NCI-H524 (cell line): Measurements from ENCODE around the gene GPC3.
A peak's percentile ranks its signal among the peaks of the same experiment; 100 is the strongest.

Experiments
- DNase-seq, 2 experiments: peaks; one replicate each; lab custom pipeline; 2025; lab: John Stamatoyannopoulos, UW

GPC3 gene

DNA sequence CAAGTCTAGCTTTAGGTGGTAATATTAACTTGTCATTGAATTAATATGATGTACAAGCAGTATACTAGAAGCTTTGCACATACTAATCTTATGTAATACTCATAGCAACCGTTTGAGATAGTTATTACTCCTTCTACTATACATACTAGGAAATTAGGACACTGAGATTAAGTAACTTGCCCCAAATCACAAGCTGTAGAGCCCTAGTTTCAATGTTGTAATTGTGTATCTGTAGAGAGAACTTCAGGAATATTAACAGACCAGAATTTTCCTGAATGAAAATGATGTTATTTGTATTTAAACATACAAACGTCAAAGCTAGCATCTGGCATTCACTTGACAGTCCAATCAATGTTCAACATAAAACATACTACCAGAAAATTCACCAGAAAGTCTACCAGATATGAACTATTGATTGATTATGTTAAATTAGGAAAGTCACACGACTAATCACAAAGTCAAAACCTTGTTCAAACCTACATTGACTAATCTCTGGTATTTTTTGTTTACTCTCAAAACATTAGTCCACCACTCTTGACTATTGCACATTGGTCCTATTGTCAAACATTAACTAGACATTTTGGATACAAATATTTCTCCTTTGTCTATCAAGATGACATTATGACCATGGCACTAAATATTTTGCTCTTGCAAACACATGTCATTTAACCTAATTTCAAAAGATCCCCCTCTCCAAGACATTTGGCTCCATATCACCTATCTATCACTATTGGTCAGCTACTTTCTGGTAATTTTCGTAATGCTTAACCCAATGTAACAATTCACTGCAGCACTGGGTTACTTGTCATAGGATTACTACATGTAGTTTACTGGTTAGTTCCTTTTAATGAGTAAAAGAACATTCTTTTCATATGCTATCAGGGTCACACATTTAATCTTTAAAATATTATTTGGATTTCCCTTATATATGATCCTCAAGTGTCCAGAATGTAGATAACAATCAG lies 100.7 kb downstream of the GPC3 start:
- no peak for DNase-seq

DNA sequence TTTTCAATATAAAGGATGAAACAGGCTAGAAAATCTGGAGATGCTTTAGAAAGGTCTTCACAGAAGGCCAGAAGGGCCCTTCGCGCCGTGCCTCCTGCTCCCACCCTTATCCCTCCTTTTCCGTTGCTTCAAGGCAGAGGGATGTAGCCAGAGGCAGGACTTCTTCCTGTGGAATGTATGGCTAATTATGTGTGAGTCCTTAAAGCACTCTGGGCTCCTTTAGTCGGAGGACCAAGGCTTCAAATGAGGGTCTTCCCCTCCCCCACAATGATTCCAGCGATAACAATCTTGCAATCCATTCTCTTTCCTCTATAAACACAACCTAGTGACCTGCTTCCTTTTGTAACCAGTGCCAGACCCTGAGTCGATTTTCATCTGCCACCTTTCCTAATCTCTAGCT lies 103.5 kb downstream of the GPC3 start:
- no peak for DNase-seq

DNA sequence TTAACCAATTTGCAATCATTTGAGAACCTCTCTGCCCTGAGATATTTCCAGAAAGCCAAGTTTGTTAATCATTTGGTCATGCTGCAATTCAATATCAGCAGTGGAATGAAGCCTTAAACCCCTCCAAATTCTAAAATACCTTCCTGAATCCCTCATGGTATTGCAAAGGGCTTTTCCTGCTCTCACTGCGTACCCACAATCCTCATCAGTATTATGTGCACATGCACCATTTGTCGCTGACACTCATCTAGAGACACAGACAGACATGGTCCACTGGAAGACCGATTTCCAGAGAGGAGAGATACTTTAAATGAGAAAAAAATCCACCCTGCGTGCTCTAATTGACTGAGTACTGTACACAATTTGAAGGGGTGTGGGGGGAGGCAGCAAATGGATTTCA lies 104.4 kb downstream of the GPC3 start:
- no peak for DNase-seq

DNA sequence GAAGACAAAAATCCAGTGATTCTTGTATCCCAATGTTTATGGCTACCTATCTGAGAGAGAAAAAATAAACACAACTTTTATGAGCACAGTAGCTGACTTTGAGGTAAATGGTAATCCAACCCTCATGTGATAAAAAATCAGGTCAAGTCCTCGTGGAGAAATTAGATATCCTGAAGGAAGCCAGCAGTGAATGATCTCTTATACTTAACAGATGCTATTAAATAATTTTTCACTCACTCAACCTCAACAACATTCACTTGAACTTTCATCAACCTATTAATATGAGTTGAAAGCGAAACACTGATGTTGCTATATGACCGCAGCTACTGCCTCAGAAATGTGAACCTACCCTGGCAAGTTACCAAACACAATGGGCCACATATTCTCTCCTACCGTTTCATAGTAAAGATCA lies 105.4 kb downstream of the GPC3 start:
- peak; percentile 39 to 81 for DNase-seq

DNA sequence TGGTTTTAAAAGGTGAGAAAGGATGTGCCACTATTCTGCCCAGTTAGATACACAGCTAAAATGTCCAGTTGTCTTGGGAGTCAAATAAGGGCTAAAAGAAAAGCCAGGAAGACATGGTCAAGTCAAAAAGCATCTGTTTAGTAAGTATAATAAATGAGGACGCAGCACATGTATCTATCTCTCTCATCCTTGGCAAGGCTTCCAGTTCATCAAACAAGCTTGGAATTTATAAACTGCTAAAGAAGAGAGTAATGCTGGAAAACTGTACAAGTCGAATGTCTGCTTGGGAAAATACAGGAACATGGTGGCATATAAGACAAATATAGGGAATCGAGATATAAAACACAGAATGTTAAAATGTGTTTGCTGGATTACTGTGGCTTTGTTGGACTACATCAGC lies 106.7 kb downstream of the GPC3 start:
- no peak for DNase-seq

DNA sequence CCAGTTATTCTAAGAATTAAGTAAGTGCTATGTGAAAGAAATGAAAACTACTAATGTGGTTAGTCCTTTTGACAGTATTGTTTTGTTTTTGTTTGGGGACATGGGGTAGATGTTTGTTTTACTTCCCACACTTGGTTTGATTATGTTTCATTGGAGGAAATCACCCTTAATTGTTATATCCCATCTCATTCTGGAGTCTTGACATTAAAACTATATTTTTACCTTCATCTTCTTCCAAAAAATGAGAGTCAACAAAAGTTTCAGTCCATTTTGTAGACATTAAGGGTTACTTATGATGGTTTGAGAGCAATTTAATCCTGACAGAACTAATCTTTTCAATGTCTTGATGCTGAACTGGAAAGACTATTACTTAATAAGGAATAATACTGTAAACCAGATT lies 108.7 kb downstream of the GPC3 start:
- DNase-seq, result no peak

DNA sequence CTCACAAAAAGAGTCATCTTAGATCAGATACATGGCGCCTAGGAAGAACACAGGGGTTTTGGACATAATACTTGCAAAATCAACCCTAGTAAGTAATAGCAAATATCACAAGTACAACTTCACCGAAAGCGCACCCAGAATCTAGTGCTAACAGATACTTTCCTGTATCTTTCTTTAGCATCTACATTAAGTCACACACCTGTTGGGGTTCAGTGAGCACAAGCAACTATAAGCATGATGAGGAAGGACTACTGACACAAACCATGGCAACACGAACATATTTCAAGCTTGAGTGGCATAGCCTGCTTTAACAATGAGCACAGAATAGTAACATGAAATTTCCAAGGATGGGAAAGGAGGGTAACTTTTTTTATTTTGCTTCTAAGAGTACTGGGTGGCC lies 116.1 kb downstream of the GPC3 start:
- DNase-seq, result no peak

DNA sequence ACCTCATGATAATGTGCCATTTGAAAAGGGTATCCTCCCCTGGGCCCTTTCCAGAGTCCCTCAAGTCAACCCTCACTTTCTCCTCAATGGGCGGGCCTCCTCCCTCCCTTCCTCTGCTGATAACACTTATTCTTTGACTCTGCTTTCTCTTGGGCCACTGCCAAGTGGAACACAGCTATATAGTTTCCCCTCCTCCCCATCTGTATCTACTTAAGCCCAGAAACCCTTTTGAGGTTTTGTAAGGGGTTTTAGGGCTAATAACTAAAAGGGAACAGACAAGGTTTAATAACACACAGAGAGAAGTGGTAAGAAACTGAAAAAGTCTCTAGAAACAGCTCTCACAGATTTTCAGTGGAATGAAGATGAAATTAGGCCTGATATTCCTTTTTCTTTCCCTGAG lies 116.7 kb downstream of the GPC3 start:
- DNase-seq, result peak; percentile 78 to 93

DNA sequence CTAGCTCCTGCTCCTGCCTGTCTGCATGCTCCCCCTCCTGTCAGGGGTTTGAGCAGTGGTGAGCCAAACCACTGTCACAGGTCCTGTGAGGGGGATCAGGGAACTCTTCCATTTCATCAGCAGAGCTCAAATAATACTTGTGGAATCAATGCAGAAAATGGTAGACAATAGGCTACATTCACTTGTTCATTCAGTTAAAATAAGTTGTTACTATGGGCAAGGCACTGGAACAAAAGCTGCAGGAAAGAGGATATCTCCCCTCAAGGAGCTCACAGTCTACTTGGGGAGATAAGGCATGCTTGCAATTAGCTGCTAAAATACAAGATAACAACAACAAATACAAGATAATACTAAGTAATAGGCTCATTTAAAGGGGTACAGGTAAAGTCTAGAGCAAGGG lies 117.1 kb downstream of the GPC3 start:
- DNase-seq, result no peak

DNA sequence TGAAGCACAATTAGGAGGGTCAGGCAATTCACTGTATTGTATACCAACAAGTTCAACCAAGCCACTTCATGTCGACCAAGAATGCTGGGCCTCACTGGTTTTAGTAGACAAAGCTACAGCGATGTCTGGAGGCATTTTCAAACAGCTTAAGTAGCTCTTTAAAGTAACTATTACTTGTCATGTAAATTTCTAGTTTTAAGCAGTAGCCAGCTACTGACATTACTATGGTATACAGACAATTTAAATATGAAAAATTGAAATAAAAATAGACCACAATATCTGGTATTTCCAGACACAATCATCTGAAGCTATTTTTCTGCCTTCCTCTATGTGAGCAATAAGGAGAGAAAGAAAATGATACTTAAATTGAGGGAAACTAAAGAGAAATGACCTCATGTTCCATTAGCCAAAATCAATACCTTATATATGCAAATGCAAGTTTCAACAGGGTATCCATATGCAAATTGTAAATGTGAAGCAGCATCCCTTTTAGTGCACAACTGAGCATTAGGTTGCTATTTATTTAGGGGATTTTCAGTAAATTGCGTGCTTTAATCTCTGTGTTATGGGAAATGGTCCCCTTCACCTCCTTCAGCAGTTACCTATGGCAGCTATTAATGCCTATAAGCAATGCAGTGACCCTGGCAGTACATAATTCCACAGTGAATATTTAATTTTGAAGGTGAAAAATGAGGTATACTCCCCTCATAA lies 119.5 kb downstream of the GPC3 start:
- no peak for DNase-seq

DNA sequence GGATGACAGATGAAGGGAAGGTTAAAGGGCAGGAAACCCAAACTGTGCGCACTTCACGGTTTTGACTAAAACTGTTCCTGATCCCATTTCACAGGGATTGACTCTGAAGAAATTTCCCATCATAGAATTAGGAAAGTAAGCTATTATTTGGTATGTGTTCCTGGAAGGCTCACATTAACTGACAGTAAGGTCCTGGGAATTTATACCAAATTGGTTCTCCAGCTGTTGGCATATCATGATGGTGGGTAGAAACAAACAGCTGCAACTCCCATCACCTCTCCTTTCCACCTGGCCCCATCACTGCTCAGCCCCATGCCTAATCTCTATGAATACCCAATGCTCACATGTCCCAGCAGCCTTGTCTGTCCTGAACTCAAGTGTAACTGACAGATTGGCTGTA lies 121.2 kb downstream of the GPC3 start:
- no peak for DNase-seq

DNA sequence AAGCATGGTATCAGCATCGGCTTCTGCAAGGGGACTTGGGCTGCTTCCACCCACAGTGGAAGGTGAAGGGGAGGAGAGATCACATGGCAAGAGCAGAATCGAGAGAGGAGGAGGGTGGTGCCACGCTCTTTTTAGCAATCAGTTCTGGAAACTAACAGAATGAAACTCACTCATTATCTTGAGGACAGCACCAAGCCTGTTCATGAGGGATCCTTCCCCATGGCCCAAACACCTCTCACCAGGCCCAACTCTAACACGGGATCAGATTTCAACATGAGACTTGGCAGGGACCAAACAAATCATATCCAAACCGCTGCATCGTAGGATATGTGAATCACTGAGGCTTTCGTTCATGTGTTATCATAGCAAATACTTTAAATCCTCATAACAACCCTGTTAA lies 125.5 kb downstream of the GPC3 start:
- no peak for DNase-seq

DNA sequence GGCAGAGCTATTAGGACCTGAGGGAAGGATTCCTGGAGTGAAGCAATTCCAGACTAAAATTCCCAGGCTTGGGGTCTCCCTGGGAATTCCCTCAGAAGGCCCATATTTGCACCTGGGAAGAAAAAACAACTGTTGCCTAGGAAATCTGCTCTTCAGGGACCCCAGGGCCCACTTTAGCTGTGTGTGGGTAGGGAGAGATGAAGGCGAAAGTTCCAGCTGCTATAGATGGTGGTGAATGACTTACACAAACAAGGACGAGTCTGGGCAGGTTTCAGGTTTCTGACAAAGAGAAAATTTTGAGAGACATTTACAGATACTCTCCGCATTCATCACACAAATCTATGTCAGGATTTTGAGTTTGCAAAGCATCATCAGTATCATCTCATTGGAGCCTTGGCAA lies 126.1 kb downstream of the GPC3 start:
- no peak for DNase-seq

DNA sequence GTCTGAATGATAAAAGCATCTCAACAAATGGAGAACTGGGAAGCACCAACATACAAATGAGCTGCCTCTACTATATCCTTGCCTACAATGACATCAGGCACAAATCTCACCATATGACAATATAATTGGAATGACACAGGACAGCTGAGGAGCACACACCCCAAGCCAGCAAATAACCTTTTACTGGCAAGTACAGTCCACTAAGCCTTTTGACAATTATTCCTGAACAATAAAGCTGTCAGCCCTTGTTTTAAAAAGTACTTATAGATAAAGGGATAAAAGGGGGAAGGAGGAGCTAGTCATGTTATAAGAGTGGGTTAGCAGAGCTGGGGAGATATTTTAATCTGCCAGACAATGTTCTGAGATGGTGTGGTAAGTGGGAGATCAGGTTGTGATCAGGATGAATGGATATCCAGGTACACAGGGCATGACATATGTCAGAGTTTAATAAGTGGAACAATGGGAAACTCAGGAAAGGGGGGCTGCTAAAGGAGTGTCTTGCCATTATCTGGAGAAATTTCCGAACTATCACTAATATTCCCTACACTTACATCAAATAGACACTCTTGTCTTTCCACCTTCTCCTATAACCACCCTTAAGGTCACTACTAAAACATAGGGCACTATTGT lies 127.6 kb downstream of the GPC3 start:
- peak; percentile 28 to 76 for DNase-seq

DNA sequence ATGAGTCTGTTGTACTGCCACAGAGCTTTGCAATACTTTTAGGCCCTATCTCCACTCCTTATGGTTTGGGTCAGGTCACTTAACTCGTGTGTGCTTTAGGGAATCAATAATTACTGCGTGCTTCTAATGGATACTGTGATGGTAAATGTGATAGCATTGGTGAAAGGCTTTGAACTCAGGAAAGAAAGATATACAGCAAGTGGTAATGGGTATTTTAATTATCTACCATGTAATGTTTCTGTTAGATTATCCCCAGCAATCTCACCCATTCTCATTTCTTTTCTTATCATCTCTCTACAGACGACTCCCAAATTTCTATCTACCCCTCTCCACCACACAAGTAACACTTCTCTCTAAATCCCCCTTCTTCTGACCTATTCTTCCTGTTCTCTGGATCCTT lies 128.6 kb downstream of the GPC3 start:
- no peak for DNase-seq

DNA sequence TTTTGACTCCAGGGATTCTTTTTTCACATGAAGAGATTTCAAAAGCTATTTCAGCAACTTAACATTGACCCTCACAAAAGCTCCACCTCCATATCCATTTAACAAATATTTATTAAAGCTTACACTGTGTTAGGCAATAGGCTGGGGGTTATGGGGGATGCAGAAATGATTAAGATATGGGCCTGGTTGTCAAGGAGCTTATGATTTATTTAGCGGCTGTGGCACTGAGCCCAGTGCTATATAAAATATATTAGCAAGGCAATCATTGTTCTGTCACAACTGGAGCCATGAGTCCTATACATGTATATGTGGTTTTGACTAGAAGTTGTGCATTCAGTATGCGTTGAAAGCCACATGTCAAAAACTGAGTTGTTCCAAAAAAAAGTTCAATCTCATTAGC lies 131.1 kb downstream of the GPC3 start:
- no peak for DNase-seq

DNA sequence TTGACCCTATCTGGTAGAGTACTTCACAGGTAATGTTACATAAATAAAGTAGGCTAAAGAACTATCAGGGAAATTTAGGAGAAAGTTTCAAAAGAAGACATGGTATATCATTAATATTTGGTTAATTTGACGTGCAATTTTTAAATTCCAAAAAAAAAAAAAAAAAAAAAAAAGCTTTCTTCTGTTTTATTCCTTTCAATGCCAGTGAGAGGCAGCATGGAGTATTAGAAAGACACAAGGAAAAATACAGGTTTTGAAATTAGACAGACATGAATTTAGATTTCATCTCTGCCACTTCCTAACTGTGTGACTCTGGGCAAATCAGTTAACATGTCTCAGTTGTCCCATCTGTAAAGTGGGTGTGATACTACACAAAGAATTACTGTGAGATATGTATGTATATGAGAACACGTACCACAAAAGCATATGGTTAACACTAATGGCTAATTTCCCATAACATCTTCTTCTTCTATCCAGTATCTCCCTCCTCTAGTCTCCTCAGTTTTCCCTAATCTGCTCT lies 132.5 kb downstream of the GPC3 start:
- DNase-seq, result no peak

DNA sequence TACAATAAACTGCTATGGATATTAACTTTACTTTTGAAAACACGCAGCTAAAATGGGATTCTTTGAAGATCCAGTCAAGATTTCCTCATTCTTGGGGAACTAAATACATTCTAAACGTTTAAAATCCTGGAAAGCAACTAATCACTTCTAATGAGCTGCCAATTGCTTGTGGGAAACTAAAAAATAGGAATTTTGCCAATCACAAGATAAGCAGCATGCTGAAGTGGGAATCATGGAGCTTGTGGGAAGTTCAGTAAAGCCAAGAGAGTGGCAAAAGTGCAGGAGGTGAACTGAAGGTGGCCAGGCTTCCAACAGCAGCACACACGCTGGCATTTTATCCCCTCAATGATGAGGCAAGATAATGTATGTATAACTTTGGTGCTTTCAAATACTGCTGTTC lies 133.0 kb downstream of the GPC3 start:
- no peak for DNase-seq

DNA sequence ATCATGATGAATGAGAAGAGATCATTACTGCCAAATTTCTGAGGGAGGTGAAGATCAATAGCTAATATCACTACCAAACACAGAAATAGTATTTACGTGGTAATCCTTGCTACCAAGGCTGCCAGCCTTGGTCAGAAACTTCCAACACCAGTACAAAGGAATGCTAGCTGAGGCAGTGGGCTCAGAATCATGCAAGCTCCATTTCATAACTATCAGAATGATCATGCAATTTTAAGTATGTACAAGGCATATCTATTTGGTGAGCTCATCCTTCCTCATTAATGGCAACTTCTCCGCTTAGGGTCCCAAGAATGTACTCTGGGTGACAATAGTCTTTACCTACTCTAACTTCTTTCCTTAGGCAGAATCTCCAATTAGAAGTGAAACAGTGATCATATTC lies 135.0 kb downstream of the GPC3 start:
- DNase-seq, result no peak

DNA sequence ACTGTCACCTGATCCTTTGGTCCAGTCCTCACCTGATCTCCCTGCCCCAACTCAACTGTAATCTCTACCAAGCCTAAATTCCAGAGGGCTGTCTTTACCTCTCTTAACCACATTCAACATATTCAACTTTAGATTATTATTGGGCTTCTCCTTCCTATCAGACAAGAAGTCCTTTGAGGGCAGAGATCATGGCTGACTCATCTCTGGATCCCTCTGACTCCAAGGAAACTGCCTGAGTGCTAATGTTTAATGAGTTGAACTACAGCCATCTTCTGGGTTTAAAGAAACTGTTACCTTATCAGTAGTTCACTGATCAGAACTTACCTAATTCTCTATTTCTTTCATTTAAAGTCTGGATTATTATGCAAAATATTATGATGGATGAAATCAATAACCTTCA lies 135.7 kb downstream of the GPC3 start:
- DNase-seq, result no peak

DNA sequence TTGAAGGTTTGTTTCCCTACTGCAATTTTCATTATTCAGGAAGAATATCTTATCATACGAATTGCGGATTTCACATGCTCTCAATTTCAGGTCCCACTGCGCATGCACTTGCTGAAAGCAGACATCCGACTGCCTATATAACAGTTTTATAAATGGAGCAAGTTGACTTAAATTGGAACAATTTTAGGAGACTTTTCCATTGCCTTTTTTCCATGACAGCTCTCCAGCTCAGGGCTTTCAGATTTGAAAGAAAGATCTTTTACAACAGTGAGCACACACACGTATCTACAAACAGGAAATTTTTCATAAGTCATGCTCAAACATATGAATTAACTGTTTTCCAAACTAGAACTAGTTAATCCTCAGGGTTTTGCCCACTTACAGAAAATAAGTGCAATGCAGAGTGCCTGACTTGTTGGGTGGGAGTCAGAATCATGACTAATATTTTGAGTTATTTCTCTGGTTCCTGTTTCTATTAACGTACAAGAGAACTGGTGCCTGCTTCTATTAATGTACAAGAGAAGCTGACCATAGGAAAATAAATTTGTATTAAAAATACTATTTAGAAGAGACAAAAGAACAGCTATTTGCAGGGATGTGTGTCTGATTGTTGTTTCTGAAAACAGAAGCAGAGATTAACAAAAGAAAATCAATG lies 137.9 kb downstream of the GPC3 start:
- DNase-seq, result no peak

DNA sequence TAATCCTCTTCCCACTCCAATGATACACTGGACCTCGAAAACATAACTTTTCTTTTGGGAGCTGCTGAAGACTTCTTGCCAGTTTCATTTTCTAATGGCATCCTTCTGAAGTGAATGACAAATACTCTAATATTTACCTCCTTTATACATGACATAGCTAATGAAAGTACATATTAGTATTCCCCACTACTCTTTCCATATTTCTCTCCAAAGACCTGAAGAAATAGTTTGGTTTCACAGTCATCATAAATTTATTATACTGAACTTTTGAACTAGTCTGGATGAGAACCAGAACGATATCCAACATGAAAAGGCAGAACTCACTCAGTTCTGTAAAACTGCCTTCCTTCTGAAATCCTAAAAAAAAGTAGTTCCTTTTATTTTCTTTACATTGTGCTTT lies 139.1 kb downstream of the GPC3 start:
- DNase-seq, result no peak
